ENCODE measurements around the gene CDH23. TPM values are rescaled to one million over a fixed set of nuclear protein-coding genes. Genes with fewer than 3 reads are reported as not detected.
A peak's percentile ranks its signal among the peaks of the same experiment; 100 is the strongest.

CDH23 gene
- total RNA-seq, 1 donor from 2014 or later, result not detected

DNA sequence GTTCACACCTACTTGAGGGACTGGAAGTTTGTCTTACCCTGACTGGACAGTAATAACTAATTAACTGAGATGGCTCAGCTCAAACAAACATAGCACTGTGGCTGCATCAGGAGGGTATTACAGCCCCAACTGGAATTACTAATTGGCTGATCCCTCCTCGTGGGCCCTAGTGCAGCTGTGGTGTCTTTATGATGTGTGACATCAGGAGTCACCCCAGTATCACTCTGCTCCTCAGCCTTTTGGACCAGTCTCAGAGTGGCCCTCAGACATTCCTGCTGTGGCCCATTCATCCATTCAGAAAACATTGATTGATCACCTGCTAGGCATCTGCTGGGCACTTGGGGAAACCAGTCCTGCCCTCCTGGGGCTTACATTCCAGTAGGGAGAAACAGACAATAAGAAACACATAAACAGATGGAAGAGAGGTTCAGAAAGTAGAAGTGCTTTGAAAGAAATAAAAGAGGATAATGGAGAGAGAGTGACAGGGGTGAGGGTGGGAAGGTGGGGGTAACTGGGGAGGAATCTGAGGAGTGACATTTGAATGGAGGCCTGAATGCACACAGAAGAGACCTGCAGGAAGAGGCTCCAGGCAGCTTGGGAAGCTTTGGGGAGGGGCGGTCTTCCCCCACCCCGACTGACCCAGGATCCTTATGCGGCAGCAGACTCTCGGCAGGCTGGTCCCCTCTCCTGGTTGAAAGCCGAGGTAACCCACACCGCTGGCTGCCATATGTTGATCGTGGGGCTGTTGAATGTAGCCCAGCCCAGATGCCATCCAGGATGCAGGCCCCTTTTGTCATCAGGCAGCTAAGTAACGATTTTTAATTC, 209.7 kb downstream of the CDH23 start:
- H3K4me3 Mint-ChIP-seq (ENCODE audit: unreplicated experiment), result no peak overlapping the region
- TF ChIP-seq, protein P1, sequence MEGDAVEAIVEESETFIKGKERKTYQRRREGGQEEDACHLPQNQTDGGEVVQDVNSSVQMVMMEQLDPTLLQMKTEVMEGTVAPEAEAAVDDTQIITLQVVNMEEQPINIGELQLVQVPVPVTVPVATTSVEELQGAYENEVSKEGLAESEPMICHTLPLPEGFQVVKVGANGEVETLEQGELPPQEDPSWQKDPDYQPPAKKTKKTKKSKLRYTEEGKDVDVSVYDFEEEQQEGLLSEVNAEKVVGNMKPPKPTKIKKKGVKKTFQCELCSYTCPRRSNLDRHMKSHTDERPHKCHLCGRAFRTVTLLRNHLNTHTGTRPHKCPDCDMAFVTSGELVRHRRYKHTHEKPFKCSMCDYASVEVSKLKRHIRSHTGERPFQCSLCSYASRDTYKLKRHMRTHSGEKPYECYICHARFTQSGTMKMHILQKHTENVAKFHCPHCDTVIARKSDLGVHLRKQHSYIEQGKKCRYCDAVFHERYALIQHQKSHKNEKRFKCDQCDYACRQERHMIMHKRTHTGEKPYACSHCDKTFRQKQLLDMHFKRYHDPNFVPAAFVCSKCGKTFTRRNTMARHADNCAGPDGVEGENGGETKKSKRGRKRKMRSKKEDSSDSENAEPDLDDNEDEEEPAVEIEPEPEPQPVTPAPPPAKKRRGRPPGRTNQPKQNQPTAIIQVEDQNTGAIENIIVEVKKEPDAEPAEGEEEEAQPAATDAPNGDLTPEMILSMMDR (IDR thresholded peaks at IDR 0.05), result no peak
- no peak for DNase-seq (ENCODE audit: low spot score)
- H3K4me1 Mint-ChIP-seq (ENCODE audit: low read depth), result peaks cover 6% of the 10 kb centered on the region
- peaks cover 17% of the 10 kb centered on the region for H3K27me3 Mint-ChIP-seq (ENCODE audit: low read depth)
- no peaks in the 10 kb centered on the region for H3K36me3 Mint-ChIP-seq (ENCODE audit: low read depth)
- no peaks in the 10 kb centered on the region for H3K9me3 Mint-ChIP-seq (ENCODE audit: low read depth)
- H3K27ac Mint-ChIP-seq (ENCODE audit: unreplicated experiment), result no peak overlapping the region

DNA sequence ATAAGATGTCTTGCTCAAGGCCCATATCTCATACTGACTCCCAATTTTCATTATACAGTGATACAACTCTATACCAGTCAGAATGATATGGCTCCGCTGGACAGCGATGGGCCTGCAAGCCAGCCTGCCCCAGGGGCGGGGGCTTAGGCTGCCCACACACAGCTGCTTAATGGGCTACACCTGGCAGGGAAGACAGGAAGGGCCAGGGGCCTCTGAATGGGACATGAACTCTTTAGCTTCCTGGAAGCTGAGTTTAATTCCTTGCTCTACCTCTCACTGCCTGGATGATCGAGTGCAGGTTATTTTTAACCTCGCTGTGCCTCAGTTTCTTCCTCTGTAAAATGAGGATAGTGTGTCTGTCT, 210.3 kb downstream of the CDH23 start:
- peaks cover 23% of the 10 kb centered on the region for H3K27me3 Mint-ChIP-seq (ENCODE audit: low read depth)
- no peaks in the 10 kb centered on the region for H3K36me3 Mint-ChIP-seq (ENCODE audit: low read depth)
- H3K27ac Mint-ChIP-seq (ENCODE audit: unreplicated experiment), result no peak overlapping the region
- H3K4me3 Mint-ChIP-seq (ENCODE audit: unreplicated experiment), result no peak overlapping the region
- TF ChIP-seq, protein P1 (IDR thresholded peaks at IDR 0.05), result no peak
- H3K4me1 Mint-ChIP-seq (ENCODE audit: low read depth), result peaks cover 6% of the 10 kb centered on the region
- DNase-seq (ENCODE audit: low spot score), result no peak
- H3K9me3 Mint-ChIP-seq (ENCODE audit: low read depth), result no peaks in the 10 kb centered on the region

DNA sequence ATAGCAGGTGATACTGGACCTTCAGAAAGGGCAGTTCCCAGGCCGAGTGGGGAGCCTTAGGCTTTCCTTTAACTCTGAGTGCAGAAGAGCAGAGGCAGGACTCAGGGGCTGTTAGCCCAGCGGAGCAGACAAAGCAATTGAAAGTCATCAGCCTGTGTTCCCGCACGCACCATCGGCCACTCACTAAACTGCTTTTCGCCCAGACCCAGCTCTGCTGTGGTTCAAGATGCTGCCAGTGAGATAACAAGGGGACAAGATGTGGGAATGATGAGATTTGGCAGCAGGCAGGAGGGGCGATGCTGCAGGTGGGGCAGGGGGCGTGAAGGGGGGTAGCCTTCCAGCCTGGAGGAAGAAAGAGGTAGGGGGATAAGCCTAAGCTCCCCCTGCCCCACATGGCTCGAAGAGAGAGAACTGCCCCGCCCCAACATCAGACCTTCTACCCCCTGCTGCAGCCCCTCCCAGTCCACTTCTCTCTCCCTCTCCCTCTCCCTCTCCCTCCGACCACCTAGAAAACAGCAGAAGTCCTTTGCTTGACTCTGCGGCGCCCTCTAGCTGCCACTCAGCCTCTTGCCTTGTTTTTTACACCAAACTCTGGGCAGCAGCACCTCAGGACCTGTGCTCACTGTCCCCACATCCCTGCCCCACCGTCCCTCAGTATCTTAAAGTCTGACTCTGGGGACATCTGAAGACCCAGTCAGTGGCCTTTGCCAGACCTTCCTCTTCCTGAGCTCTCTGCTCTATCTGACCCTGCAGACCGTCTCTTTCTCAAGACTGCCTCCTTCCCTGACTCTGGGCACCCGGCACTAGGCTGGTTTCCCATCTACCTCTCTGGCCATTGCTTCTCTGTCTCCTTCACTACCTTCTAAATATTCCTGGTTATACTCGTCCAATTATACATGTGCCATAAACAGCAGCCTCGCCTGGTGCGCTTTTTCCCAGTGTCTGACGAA, 212.4 kb downstream of the CDH23 start:
- TF ChIP-seq, protein P1 (IDR thresholded peaks at IDR 0.05), result peak; percentile 87
- no peaks in the 10 kb centered on the region for H3K36me3 Mint-ChIP-seq (ENCODE audit: low read depth)
- H3K9me3 Mint-ChIP-seq (ENCODE audit: low read depth), result no peaks in the 10 kb centered on the region
- H3K4me3 Mint-ChIP-seq (ENCODE audit: unreplicated experiment), result no peak overlapping the region
- peaks cover 23% of the 10 kb centered on the region for H3K27me3 Mint-ChIP-seq (ENCODE audit: low read depth)
- H3K4me1 Mint-ChIP-seq (ENCODE audit: low read depth), result peaks cover 12% of the 10 kb centered on the region
- H3K27ac Mint-ChIP-seq (ENCODE audit: unreplicated experiment), result no peak overlapping the region
- no peak for DNase-seq (ENCODE audit: low spot score)

DNA sequence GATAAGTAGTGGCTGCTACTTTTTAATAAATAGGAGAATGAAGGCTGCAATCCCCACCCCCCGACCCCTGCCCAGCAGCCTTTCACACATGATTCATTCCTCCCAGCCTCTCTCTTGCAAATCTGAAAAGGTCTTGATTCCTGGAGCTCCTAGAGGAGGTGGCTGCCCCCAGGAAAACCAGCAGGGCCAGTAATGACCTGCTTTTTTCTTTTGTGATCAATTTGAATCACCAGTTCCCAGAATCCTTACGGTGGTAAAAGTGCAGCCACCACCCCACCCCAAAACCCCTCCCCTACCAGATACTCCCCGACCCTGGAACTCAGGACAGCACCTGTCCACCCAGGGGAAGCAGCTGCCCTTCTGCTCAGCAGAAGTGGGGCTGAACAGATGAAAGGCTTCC, 213.9 kb downstream of the CDH23 start:
- Mint-ChIP-seq H3K9me3 (ENCODE audit: low read depth) (no peaks in the 10 kb centered on the region), H3K27me3 (ENCODE audit: low read depth) (peaks cover 29% of the 10 kb centered on the region), H3K4me3 (ENCODE audit: unreplicated experiment) (no peak overlapping the region), H3K4me1 (ENCODE audit: low read depth) (peaks cover 6% of the 10 kb centered on the region), H3K27ac (ENCODE audit: unreplicated experiment) (no peak overlapping the region), H3K36me3 (ENCODE audit: low read depth) (no peaks in the 10 kb centered on the region)
- TF ChIP-seq, protein P1 (IDR thresholded peaks at IDR 0.05), result no peak
- no peak for DNase-seq (ENCODE audit: low spot score)

DNA sequence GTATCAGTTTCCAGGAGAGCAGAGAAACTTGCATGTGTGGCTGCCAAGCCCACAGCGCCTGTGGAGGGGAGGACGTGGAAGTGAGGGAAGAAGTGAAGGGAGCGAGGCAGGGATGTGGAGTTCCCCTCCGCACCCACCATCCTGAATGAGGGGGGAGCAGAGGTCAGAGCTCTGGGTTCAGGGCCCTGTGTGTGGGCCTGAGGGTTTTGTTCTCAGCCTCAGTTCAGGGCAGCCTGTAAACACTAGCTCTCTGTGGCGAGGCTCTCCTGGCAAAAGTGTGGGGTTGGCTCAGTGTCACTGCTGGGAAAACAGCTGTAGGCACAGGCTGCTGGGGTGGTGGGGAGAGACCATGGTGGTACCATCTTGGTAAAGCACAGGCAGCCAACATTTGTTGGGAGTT, 214.4 kb downstream of the CDH23 start:
- no peaks in the 10 kb centered on the region for H3K9me3 Mint-ChIP-seq (ENCODE audit: low read depth)
- no peak overlapping the region for H3K4me3 Mint-ChIP-seq (ENCODE audit: unreplicated experiment)
- H3K27ac Mint-ChIP-seq (ENCODE audit: unreplicated experiment), result no peak overlapping the region
- no peaks in the 10 kb centered on the region for H3K36me3 Mint-ChIP-seq (ENCODE audit: low read depth)
- H3K4me1 Mint-ChIP-seq (ENCODE audit: low read depth), result peaks cover 6% of the 10 kb centered on the region
- H3K27me3 Mint-ChIP-seq (ENCODE audit: low read depth), result peaks cover 29% of the 10 kb centered on the region
- TF ChIP-seq, protein P1 (IDR thresholded peaks at IDR 0.05), result no peak
- no peak for DNase-seq (ENCODE audit: low spot score)
